Trophoblast cell (in vitro differentiated cells and primary cell): ENCODE data around the gene PTPN1. TPM values are rescaled to one million over a fixed set of nuclear protein-coding genes. Genes with fewer than 3 reads are reported as not detected.

Experiments
- DNase-seq, 2 donors: peaks; one replicate each; pipeline ENCODE4 v3.0.0-alpha.2; 2016
- H2AFZ ChIP-seq: 2 replicates; pipeline ENCODE4 v1.6.1; 2013; ENCODE audit warnings: low read length, moderate library complexity, mild to moderate bottlenecking; ENCODE audit not compliant: insufficient read depth, poor library complexity
- H2AK5ac ChIP-seq: 2 replicates; pipeline ENCODE4 v1.6.1; 2013; ENCODE audit warnings: mild to moderate bottlenecking, low read length
- H2BK120ac ChIP-seq: 2 replicates; pipeline ENCODE4 v1.6.1; 2013; ENCODE audit warnings: low read length, mild to moderate bottlenecking, moderate library complexity; ENCODE audit not compliant: insufficient read depth, poor library complexity
- H2BK12ac ChIP-seq: 2 replicates; pipeline ENCODE4 v1.6.1; 2013; ENCODE audit warnings: mild to moderate bottlenecking, low read length, moderate library complexity
- H2BK5ac ChIP-seq: 2 replicates; pipeline ENCODE4 v1.6.1; 2013; ENCODE audit warnings: low read length, low read depth, moderate library complexity, mild to moderate bottlenecking; ENCODE audit not compliant: poor library complexity
- H3K14ac ChIP-seq: 2 replicates; pipeline ENCODE4 v1.6.1; 2013; ENCODE audit warnings: mild to moderate bottlenecking, low read length
- H3K18ac ChIP-seq: 2 replicates; pipeline ENCODE4 v1.6.1; 2013; ENCODE audit warnings: mild to moderate bottlenecking, low read length
- H3K23ac ChIP-seq: 2 replicates; pipeline ENCODE4 v1.6.1; 2013; ENCODE audit warnings: low read length
- H3K27ac ChIP-seq: 2 replicates; pipeline ENCODE4 v1.5.1; 2013; ENCODE audit warnings: low read depth, mild to moderate bottlenecking, inconsistent platforms, low read length, moderate library complexity
- H3K27me3 ChIP-seq: 2 replicates; pipeline ENCODE4 v1.6.1; 2013; ENCODE audit warnings: inconsistent platforms, mild to moderate bottlenecking, low read length, moderate library complexity; ENCODE audit not compliant: insufficient read depth
- H3K36me3 ChIP-seq, 2 experiments: 1 replicate in 1 of 2; 2 replicates in 1 of 2; pipeline ENCODE4 v1.6.1; 2013; ENCODE audit warnings: low read length in 2 of 2, mild to moderate bottlenecking in 2 of 2, moderate library complexity in 1 of 2; ENCODE audit not compliant: insufficient read depth in 2 of 2, control insufficient read depth in 1 of 2
- H3K4ac ChIP-seq: 2 replicates; pipeline ENCODE4 v1.6.1; 2013; ENCODE audit warnings: low read depth, mild to moderate bottlenecking, low read length, moderate library complexity
- H3K4me1 ChIP-seq, 2 experiments: 1 replicate in 1 of 2; 2 replicates in 1 of 2; pipeline ENCODE4 v1.6.1; 2013; ENCODE audit warnings: low read length in 2 of 2, mild to moderate bottlenecking in 2 of 2, moderate library complexity in 1 of 2; ENCODE audit not compliant: insufficient read depth in 2 of 2, control insufficient read depth in 1 of 2
- H3K4me2 ChIP-seq: 2 replicates; pipeline ENCODE4 v1.6.1; 2013; ENCODE audit warnings: inconsistent platforms, mild to moderate bottlenecking, low read length, moderate library complexity
- H3K4me3 ChIP-seq: 2 replicates; pipeline ENCODE4 v1.5.1; 2013; ENCODE audit warnings: mild to moderate bottlenecking, low read depth, low read length, inconsistent platforms
- H3K79me1 ChIP-seq: one replicate; pipeline ENCODE4 v1.6.1; 2013; ENCODE audit warnings: low read length
- H3K79me2 ChIP-seq: 2 replicates; pipeline ENCODE4 v1.6.1; 2013; ENCODE audit warnings: low read length, mild to moderate bottlenecking; ENCODE audit not compliant: control insufficient read depth, insufficient read depth, poor library complexity
- H3K9ac ChIP-seq: 2 replicates; pipeline ENCODE4 v1.6.1; 2013; ENCODE audit warnings: mild to moderate bottlenecking, low read length
- H3K9me3 ChIP-seq: 2 replicates; pipeline ENCODE4 v1.6.1; 2013; ENCODE audit warnings: low read depth, mild to moderate bottlenecking, control low read depth, inconsistent platforms, low read length; ENCODE audit not compliant: insufficient read depth
- H4K12ac ChIP-seq: 2 replicates; pipeline ENCODE4 v1.6.1; 2013; ENCODE audit warnings: low read depth, mild to moderate bottlenecking, low read length, moderate library complexity
- H4K8ac ChIP-seq: 2 replicates; pipeline ENCODE4 v1.6.1; 2013; ENCODE audit warnings: low read depth, mild to moderate bottlenecking, low read length, moderate library complexity
- H4K91ac ChIP-seq: one replicate; pipeline ENCODE4 v1.6.1; 2013; ENCODE audit warnings: low read depth, mild to moderate bottlenecking, low read length, moderate library complexity
- WGBS: extraction: QIAGEN DNeasy Blood & Tissue Kit; methylation state at CpG from one replicate; pipeline ENCODE4 v1.1.7; 2013; ENCODE audit warnings: missing lambda C conversion rate; ENCODE audit not compliant: insufficient read length, insufficient coverage; ENCODE audit errors: extremely low coverage; 5-methylcytosine and 5-hydroxymethylcytosine counted together
- polyA plus RNA-seq: library from polyadenylated mRNA; stranded (reverse); fragments of 200-250 nt; gene quantifications from 2 replicates; pipeline ENCODE4 v1.2.3, GENCODE V29; 2013

Gene PTPN1
- 27.0 and 27.9 TPM in 2 replicates for polyA plus RNA-seq

GRCh38 chr20:50509923-50510705 lies at the start of gene PTPN1:
TSS of gene PTPN1 (plus strand) at chr20:50510383. CDS start at chr20:50510528, 145 bp downstream.
- H3K14ac ChIP-seq = peak within 1 kb of the TSS; percentile 30
- H3K79me2 ChIP-seq = peaks cover 11% of the 10 kb centered on the region
- H2AFZ ChIP-seq = peak within 1 kb of the TSS; percentile 70
- H3K9ac ChIP-seq = peak within 1 kb of the TSS; percentile 73
- H2BK5ac ChIP-seq = peak within 1 kb of the TSS; percentile 75
- peaks cover 12% of the 10 kb centered on the region for H3K79me1 ChIP-seq
- peak within 1 kb of the TSS; percentile 99 for H3K4me3 ChIP-seq
- no CpG with 5 or more reads among the region's 64 CpGs for WGBS
- peak within 1 kb of the TSS; percentile 81 for H4K8ac ChIP-seq
- H3K18ac ChIP-seq = peak within 1 kb of the TSS; percentile 27
- H4K12ac ChIP-seq = peak within 1 kb of the TSS; percentile 66
- peak within 1 kb of the TSS; percentile 59 for H2AK5ac ChIP-seq
- peak; percentile 99 to 100 for DNase-seq
- peak within 1 kb of the TSS; percentile 70 for H3K4me2 ChIP-seq
- H4K91ac ChIP-seq = peak within 1 kb of the TSS; percentile 90
- H3K4ac ChIP-seq = peak within 1 kb of the TSS; percentile 64
- no peak within 1 kb of the TSS for H3K23ac ChIP-seq
- peak within 1 kb of the TSS; percentile 81 for H2BK12ac ChIP-seq
- H3K27me3 ChIP-seq = no peaks in the 10 kb centered on the region
- no peaks in the 10 kb centered on the region for H3K9me3 ChIP-seq
- no peaks in the 10 kb centered on the region for H3K36me3 ChIP-seq
- peak within 1 kb of the TSS; percentile 86 for H2BK120ac ChIP-seq
- H3K4me1 ChIP-seq = peaks cover 8 to 17% of the 10 kb centered on the region in 2 experiments
- H3K27ac ChIP-seq = peak within 1 kb of the TSS; percentile 63

- peak overlapping the region; percentile 47 for H2BK12ac ChIP-seq
- no peak overlapping the region for H2AK5ac ChIP-seq
- H3K18ac ChIP-seq = peak overlapping the region; percentile 8
- no peak overlapping the region for H3K4me3 ChIP-seq
- H3K79me2 ChIP-seq = no peaks in the 10 kb centered on the region
- peak; percentile 90 to 95 for DNase-seq
- H3K36me3 ChIP-seq = no peaks in the 10 kb centered on the region
- H4K8ac ChIP-seq = no peak overlapping the region
- H3K4me2 ChIP-seq = no peak overlapping the region
- WGBS = no CpG with 5 or more reads among the region's 13 CpGs
- H4K91ac ChIP-seq = peak overlapping the region; percentile 29
- H2BK120ac ChIP-seq = peak overlapping the region; percentile 41
- H3K27ac ChIP-seq = no peak overlapping the region
- H3K14ac ChIP-seq = no peak overlapping the region
- peaks cover 2% of the 10 kb centered on the region for H3K79me1 ChIP-seq
- no peak overlapping the region for H3K9ac ChIP-seq
- H2AFZ ChIP-seq = no peak overlapping the region
- H3K23ac ChIP-seq = no peak overlapping the region
- H3K4me1 ChIP-seq = no peaks in the 10 kb centered on the region
- H3K9me3 ChIP-seq = no peaks in the 10 kb centered on the region
- H4K12ac ChIP-seq = no peak overlapping the region
- no peaks in the 10 kb centered on the region for H3K27me3 ChIP-seq
- no peak overlapping the region for H2BK5ac ChIP-seq
- H3K4ac ChIP-seq = no peak overlapping the region
Observed at GRCh38 chr20:50460608-50461267, 49.4 kb upstream of the PTPN1 start.

GRCh38 chr20:50462093-50462690 lies 48.0 kb upstream of the PTPN1 start:
- no peaks in the 10 kb centered on the region for H3K4me1 ChIP-seq
- no peaks in the 10 kb centered on the region for H3K79me2 ChIP-seq
- peak; percentile 93 to 97 for DNase-seq
- no peak overlapping the region for H3K9ac ChIP-seq
- H3K23ac ChIP-seq = no peak overlapping the region
- no peaks in the 10 kb centered on the region for H3K9me3 ChIP-seq
- H4K91ac ChIP-seq = no peak overlapping the region
- H4K12ac ChIP-seq = no peak overlapping the region
- H3K4me3 ChIP-seq = no peak overlapping the region
- no peak overlapping the region for H3K18ac ChIP-seq
- no peak overlapping the region for H2BK5ac ChIP-seq
- H3K27me3 ChIP-seq = no peaks in the 10 kb centered on the region
- H2AFZ ChIP-seq = no peak overlapping the region
- no peak overlapping the region for H3K4ac ChIP-seq
- no peak overlapping the region for H2AK5ac ChIP-seq
- H4K8ac ChIP-seq = no peak overlapping the region
- H3K4me2 ChIP-seq = no peak overlapping the region
- WGBS = no CpG with 5 or more reads among the region's 10 CpGs
- H2BK120ac ChIP-seq = no peak overlapping the region
- H3K79me1 ChIP-seq = peaks cover 2% of the 10 kb centered on the region
- H3K27ac ChIP-seq = no peak overlapping the region
- H3K14ac ChIP-seq = no peak overlapping the region
- no peaks in the 10 kb centered on the region for H3K36me3 ChIP-seq
- no peak overlapping the region for H2BK12ac ChIP-seq

- H2BK5ac ChIP-seq = no peak overlapping the region
- no peak overlapping the region for H3K4me3 ChIP-seq
- H3K9ac ChIP-seq = no peak overlapping the region
- DNase-seq = peak; percentile 30 to 52
- H3K79me1 ChIP-seq = peaks cover 2% of the 10 kb centered on the region
- H4K91ac ChIP-seq = no peak overlapping the region
- no peak overlapping the region for H2BK120ac ChIP-seq
- no peaks in the 10 kb centered on the region for H3K27me3 ChIP-seq
- H3K79me2 ChIP-seq = no peaks in the 10 kb centered on the region
- H3K36me3 ChIP-seq = no peaks in the 10 kb centered on the region
- H3K23ac ChIP-seq = no peak overlapping the region
- H3K4me2 ChIP-seq = no peak overlapping the region
- H3K18ac ChIP-seq = no peak overlapping the region
- no peak overlapping the region for H2BK12ac ChIP-seq
- H3K9me3 ChIP-seq = no peaks in the 10 kb centered on the region
- no peak overlapping the region for H4K8ac ChIP-seq
- H3K27ac ChIP-seq = no peak overlapping the region
- H3K4ac ChIP-seq = no peak overlapping the region
- H3K4me1 ChIP-seq = no peaks in the 10 kb centered on the region
- WGBS = no CpG with 5 or more reads among the region's 21 CpGs
- H2AFZ ChIP-seq = no peak overlapping the region
- H3K14ac ChIP-seq = no peak overlapping the region
- H4K12ac ChIP-seq = no peak overlapping the region
- no peak overlapping the region for H2AK5ac ChIP-seq
Observed at GRCh38 chr20:50464026-50464724, 46.0 kb upstream of the PTPN1 start.
